Liver (tissue), 9 donors: ENCODE data around the gene LARP4. TPM values are rescaled to one million over a fixed set of nuclear protein-coding genes. Genes with fewer than 3 reads are reported as not detected.
"Not testable (repeated sequence)": the region's sequence is repeated elsewhere in the genome, so short reads cannot be mapped to it uniquely, and the experiment has no call there.

Source experiments
- DNase-seq: peaks from one replicate; pipeline ENCODE4 v3.0.0-alpha.2; 2017; ENCODE audit warnings: low spot score
- H3K27ac ChIP-seq, 2 donors: one replicate each; pipeline ENCODE4 v1.7.0; 2013; ENCODE audit warnings: inconsistent platforms in 2 of 2, low read length in 2 of 2, control low read depth in 1 of 2, low read depth in 1 of 2, mild to moderate bottlenecking in 1 of 2
- H3K27me3 ChIP-seq, 4 donors: one replicate each; pipeline versions ENCODE4 v1.6.1 to v1.7.0; 2013; ENCODE audit warnings: low read length in 3 of 4, inconsistent platforms in 1 of 4, mild to moderate bottlenecking in 1 of 4, moderate library complexity in 1 of 4; ENCODE audit not compliant: control insufficient read depth in 4 of 4, insufficient read depth in 4 of 4
- H3K36me3 ChIP-seq, 4 donors: one replicate each; pipeline versions ENCODE4 v1.6.1 to v1.7.0; 2013; ENCODE audit warnings: low read length in 3 of 4, mild to moderate bottlenecking in 3 of 4, low read depth in 1 of 4, moderate library complexity in 1 of 4; ENCODE audit not compliant: control insufficient read depth in 4 of 4, insufficient read depth in 3 of 4
- H3K4me1 ChIP-seq, 4 donors: one replicate each; pipeline versions ENCODE4 v1.6.1 to v1.7.0; 2013; ENCODE audit warnings: low read length in 3 of 4, mild to moderate bottlenecking in 3 of 4, moderate library complexity in 1 of 4; ENCODE audit not compliant: control insufficient read depth in 4 of 4, insufficient read depth in 4 of 4
- H3K4me3 ChIP-seq, 3 donors: one replicate each; pipeline versions ENCODE4 v1.6.1 to v1.7.0; 2013; ENCODE audit warnings: low read length in 3 of 3, control low read depth in 1 of 3, low read depth in 1 of 3, mild to moderate bottlenecking in 1 of 3
- H3K9ac ChIP-seq, 2 donors: one replicate each; pipeline ENCODE4 v1.7.0; 2013; ENCODE audit warnings: low read length in 2 of 2, mild to moderate bottlenecking in 2 of 2, moderate library complexity in 2 of 2, control low read depth in 1 of 2, low read depth in 1 of 2
- H3K9me3 ChIP-seq, 4 donors: one replicate each; pipeline versions ENCODE4 v1.6.1 to v1.7.0; 2013; ENCODE audit warnings: low read length in 3 of 4; ENCODE audit not compliant: control insufficient read depth in 4 of 4
- ATF3 ChIP-seq: IDR thresholded peaks from 2 replicates; pipeline ENCODE4 v1.6.1; 2016; ENCODE audit warnings: antibody characterized with exemption
- CTCF ChIP-seq: fragments of 150-350 bp; IDR thresholded peaks from 2 replicates; pipeline ENCODE4 v1.5.1; 2017; ENCODE audit warnings: improper control_type of control experiment, low read depth, low read length; ENCODE audit not compliant: missing input control
- FOXA1 ChIP-seq: IDR thresholded peaks from 2 replicates; pipeline ENCODE4 v1.6.1; 2016; ENCODE audit warnings: antibody characterized with exemption
- FOXA2 ChIP-seq: IDR thresholded peaks from 2 replicates; pipeline ENCODE4 v1.6.1; 2016; ENCODE audit warnings: antibody characterized with exemption
- GABPA ChIP-seq, 2 donors: IDR thresholded peaks in 1 of 2; conservative IDR thresholded peaks in 1 of 2; 2 replicates each; pipeline ENCODE4 v1.6.1; 2016; ENCODE audit warnings: antibody characterized with exemption in 2 of 2, mild to moderate bottlenecking in 1 of 2, moderate library complexity in 1 of 2
- HNF4A ChIP-seq, 2 donors: conservative IDR thresholded peaks; 2 replicates each; pipeline ENCODE4 v1.6.1; 2016; ENCODE audit warnings: antibody characterized with exemption in 2 of 2, mild to moderate bottlenecking in 2 of 2
- JUND ChIP-seq, 2 donors: IDR thresholded peaks; 2 replicates each; pipeline ENCODE4 v1.6.1; 2016; ENCODE audit warnings: antibody characterized with exemption in 2 of 2
- NR2F2 ChIP-seq: IDR thresholded peaks from 2 replicates; pipeline ENCODE4 v1.6.1; 2016; ENCODE audit warnings: antibody characterized with exemption
- RAD21 ChIP-seq, 2 donors: IDR thresholded peaks; 2 replicates each; pipeline ENCODE4 v1.6.1; 2016; ENCODE audit warnings: antibody characterized with exemption in 2 of 2, mild to moderate bottlenecking in 2 of 2
- RXRA ChIP-seq, 2 donors: IDR thresholded peaks; 2 replicates each; pipeline ENCODE4 v1.6.1; 2017 to 2018; ENCODE audit warnings: antibody characterized with exemption in 2 of 2, mild to moderate bottlenecking in 1 of 2
- SP1 ChIP-seq: IDR thresholded peaks from 2 replicates; pipeline ENCODE4 v1.6.1; 2018; ENCODE audit warnings: antibody characterized with exemption, mild to moderate bottlenecking
- TAF1 ChIP-seq: conservative IDR thresholded peaks from 2 replicates; pipeline ENCODE4 v1.6.1; 2016; ENCODE audit warnings: antibody characterized with exemption, mild to moderate bottlenecking
- YY1 ChIP-seq: IDR thresholded peaks from 2 replicates; pipeline ENCODE4 v1.6.1; 2016; ENCODE audit warnings: antibody characterized with exemption, mild to moderate bottlenecking
- ZBTB33 ChIP-seq: IDR thresholded peaks from 2 replicates; pipeline ENCODE4 v1.6.1; 2016; ENCODE audit warnings: antibody characterized with exemption
- WGBS: extraction: QIAGEN DNeasy Blood & Tissue Kit; methylation state at CpG from one replicate; pipeline ENCODE4 v1.1.7; 2013; 5-methylcytosine and 5-hydroxymethylcytosine counted together
- polyA plus RNA-seq, 2 donors: library from polyadenylated mRNA; stranded (reverse) in 1 of 2; unstranded in 1 of 2; fragments of 200-250 nt in 1 of 2; fragments of >200 nt in 1 of 2; fragmentation: Nextera tagmentation in 1 of 2; extraction: Ambion mirVana in 1 of 2; gene quantifications; one replicate each; pipeline versions ENCODE4 v1.2.1 to v1.2.3, GENCODE V29; 2013 to 2015
- total RNA-seq, 2 donors: library from RNA; depleted of rRNA; stranded (reverse); fragments of >200 nt; gene quantifications; one replicate each; pipeline ENCODE4 v1.2.3, GENCODE V29; 2014
- donor health status: healthy.
- donor health status: healthy.
- donor health status: healthy.
- donor health status: healthy.
- donor health status: healthy.

LARP4 gene
- total and polyA plus RNA-seq, 4 donors = 17.3 to 71.0 (median 37.5) TPM

- DNase-seq = no peak
- 90% methylated on average over 5 of the region's 5 CpGs for WGBS
- Histone ChIP-seq H3K4me3 (no peak overlapping the region), H3K9ac (no peak overlapping the region), H3K9me3 (no peaks in the 10 kb centered on the region), H3K27me3 (no peaks in the 10 kb centered on the region), H3K4me1 (no peaks in the 10 kb centered on the region), H3K36me3 (no peaks in the 10 kb centered on the region), H3K27ac (no peak overlapping the region)
- TF ChIP-seq HNF4A (conservative IDR thresholded peaks at IDR 0.05) = no peak
- no peak for TF ChIP-seq RAD21 (IDR thresholded peaks at IDR 0.05)
- TF ChIP-seq GABPA (IDR thresholded peaks at IDR 0.05 in 1 of 2, conservative IDR thresholded peaks at IDR 0.05 in 1 of 2) = no peak
- no peak for TF ChIP-seq NR2F2
Measured at GRCh38 chr12:50488801-50489200, 88.1 kb downstream of the LARP4 start.

GRCh38 chr12:50498119-50498518, 97.4 kb downstream of the LARP4 start:
- H3K9ac ChIP-seq, H3K27me3 ChIP-seq, H3K4me1 ChIP-seq, H3K27ac ChIP-seq, H3K4me3 ChIP-seq, H3K36me3 ChIP-seq, DNase-seq: not testable (repeated sequence)
- H3K9me3 ChIP-seq = peaks cover 0 to 16% (median 5%) of the 10 kb centered on the region in 4 donors
- WGBS = 94% methylated on average over 11 of the region's 11 CpGs

GRCh38 chr12:50504798-50505674, 104.4 kb downstream of the LARP4 start, which contains the start of gene DIP2B:
TSS of gene DIP2B (plus strand) at chr12:50504985. CDS start at chr12:50505141, 156 bp downstream.
- peak within 1 kb of the TSS; percentile 55 to 92 for H3K9ac ChIP-seq
- peaks cover 3 to 46% (median 36%) of the 10 kb centered on the region in 4 donors for H3K4me1 ChIP-seq
- peak; percentile 95 for DNase-seq
- peak; percentile 74 for TF ChIP-seq YY1
- TF ChIP-seq RXRA (IDR thresholded peaks at IDR 0.05) = peak in 1 of 2 donors; percentile 29
- TF ChIP-seq TAF1 = no peak
- TF ChIP-seq FOXA1 = no peak
- TF ChIP-seq FOXA2 = no peak
- TF ChIP-seq RAD21 (IDR thresholded peaks at IDR 0.05) = peak; percentile 95 to 98
- no peak for TF ChIP-seq JUND (IDR thresholded peaks at IDR 0.05)
- TF ChIP-seq ZBTB33 = no peak
- TF ChIP-seq SP1 = no peak
- no peak for TF ChIP-seq ATF3
- peak in 1 of 2 donors; percentile 5 for TF ChIP-seq HNF4A (conservative IDR thresholded peaks at IDR 0.05)
- no peak for TF ChIP-seq GABPA (IDR thresholded peaks at IDR 0.05 in 1 of 2, conservative IDR thresholded peaks at IDR 0.05 in 1 of 2)
- TF ChIP-seq CTCF = peak; percentile 96
- H3K36me3 ChIP-seq = no peaks in the 10 kb centered on the region
- no peaks in the 10 kb centered on the region for H3K27me3 ChIP-seq
- under 1% methylated on average over 77 of the region's 77 CpGs for WGBS
- peak within 1 kb of the TSS; percentile 95 to 97 for H3K27ac ChIP-seq
- no peaks in the 10 kb centered on the region for H3K9me3 ChIP-seq
- peak within 1 kb of the TSS; percentile 84 to 96 (median 89) for H3K4me3 ChIP-seq
